Activated T-cell treated with anti-CD3 and anti-CD28 coated beads, Interleukin-2, amount 50 U/mL, for 4 hours (primary cell): ENCODE measurements around the gene MAML2. TPM values are rescaled to one million over a fixed set of nuclear protein-coding genes. Genes with fewer than 3 reads are reported as not detected.

Experiments used
- ATAC-seq, 2 donors: fragments of 200-7000 bp; cut with Tn5 transposase; one replicate each; pipeline ENCODE4 v1.10.0; 2021
- DNase-seq: peaks from one replicate; pipeline ENCODE4 v3.0.0-alpha.2; 2020
- H3K27me3 Mint-ChIP-seq: one replicate; pipeline ENCODE4 v1.8.0; 2021; ENCODE audit warnings: low read depth, mixed read lengths
- H3K36me3 Mint-ChIP-seq: one replicate; pipeline ENCODE4 v1.8.0; 2022; ENCODE audit warnings: mixed read lengths; ENCODE audit not compliant: insufficient read depth
- H3K4me1 Mint-ChIP-seq: one replicate; pipeline ENCODE4 v1.8.0; 2021; ENCODE audit warnings: low read depth, mixed read lengths
- H3K4me3 Mint-ChIP-seq: one replicate; pipeline ENCODE4 v1.8.0; 2021; ENCODE audit warnings: mild to moderate bottlenecking, moderate library complexity, mixed read lengths
- H3K9me3 Mint-ChIP-seq: one replicate; pipeline ENCODE4 v1.8.0; 2021; ENCODE audit warnings: mixed read lengths
- total RNA-seq, 3 donors: library from RNA; stranded (reverse); gene quantifications; one replicate each; pipeline ENCODE4 v1.2.1, GENCODE V29; 2021

The MAML2 gene
- total RNA-seq, 3 donors from 2014 or later: 27.3 to 29.8 (median 29.2) TPM

GRCh38 chr11:96137373-96137772 lies 205.6 kb downstream of the MAML2 start:
- no peaks in the 10 kb centered on the region for H3K27me3 Mint-ChIP-seq
- peaks cover 19% of the 10 kb centered on the region for H3K36me3 Mint-ChIP-seq
- H3K4me1 Mint-ChIP-seq: peaks cover 69% of the 10 kb centered on the region
- DNase-seq (no peak), ATAC-seq (no peak)
- no peaks in the 10 kb centered on the region for H3K9me3 Mint-ChIP-seq
- no peak overlapping the region for H3K4me3 Mint-ChIP-seq

GRCh38 chr11:96136613-96137298 lies 206.2 kb downstream of the MAML2 start:
- Mint-ChIP-seq H3K4me3 (peak overlapping the region; percentile 29), H3K36me3 (peaks cover 23% of the 10 kb centered on the region), H3K9me3 (no peaks in the 10 kb centered on the region), H3K4me1 (peaks cover 71% of the 10 kb centered on the region), H3K27me3 (no peaks in the 10 kb centered on the region)
- ATAC-seq (no peak), DNase-seq (no peak)

- ATAC-seq (no peak), DNase-seq (no peak)
- Mint-ChIP-seq H3K27me3 (no peaks in the 10 kb centered on the region), H3K36me3 (peaks cover 28% of the 10 kb centered on the region), H3K4me1 (peaks cover 61% of the 10 kb centered on the region), H3K4me3 (no peak overlapping the region), H3K9me3 (no peaks in the 10 kb centered on the region)
Observed at GRCh38 chr11:96134602-96135001, 208.4 kb downstream of the MAML2 start.

GRCh38 chr11:96132437-96132836 lies 210.6 kb downstream of the MAML2 start:
- Mint-ChIP-seq H3K27me3 (no peaks in the 10 kb centered on the region), H3K4me1 (peaks cover 58% of the 10 kb centered on the region)

GRCh38 chr11:96130061-96130620 lies 212.9 kb downstream of the MAML2 start:
- no peaks in the 10 kb centered on the region for H3K27me3 Mint-ChIP-seq
- DNase-seq (no peak), ATAC-seq (peak; percentile 61 to 65)
- no peak overlapping the region for H3K4me3 Mint-ChIP-seq
- peaks cover 38% of the 10 kb centered on the region for H3K36me3 Mint-ChIP-seq
- H3K4me1 Mint-ChIP-seq: peaks cover 56% of the 10 kb centered on the region
- no peaks in the 10 kb centered on the region for H3K9me3 Mint-ChIP-seq

More at GRCh38 chr11:96132437-96132836, 210.6 kb downstream of the MAML2 start:
- Mint-ChIP-seq H3K36me3 (peaks cover 26% of the 10 kb centered on the region), H3K9me3 (no peaks in the 10 kb centered on the region), H3K4me3 (no peak overlapping the region)
- DNase-seq (no peak), ATAC-seq (peak in 1 of 2 donors; percentile 12)

- Mint-ChIP-seq H3K36me3 (peaks cover 36% of the 10 kb centered on the region), H3K4me3 (no peak overlapping the region), H3K4me1 (peaks cover 62% of the 10 kb centered on the region), H3K27me3 (no peaks in the 10 kb centered on the region), H3K9me3 (no peaks in the 10 kb centered on the region)
- ATAC-seq: no peak
- DNase-seq: no peak
Observed at GRCh38 chr11:96127596-96127959, 215.4 kb downstream of the MAML2 start.

- Mint-ChIP-seq H3K9me3 (no peaks in the 10 kb centered on the region), H3K27me3 (no peaks in the 10 kb centered on the region), H3K36me3 (peaks cover 32% of the 10 kb centered on the region), H3K4me3 (no peak overlapping the region), H3K4me1 (peaks cover 59% of the 10 kb centered on the region)
- ATAC-seq (peak in 1 of 2 donors; percentile 20), DNase-seq (no peak)
Observed at GRCh38 chr11:96126917-96127595, 215.9 kb downstream of the MAML2 start.

GRCh38 chr11:96125400-96125799 lies 217.6 kb downstream of the MAML2 start:
- H3K4me3 Mint-ChIP-seq: no peak overlapping the region
- ATAC-seq: no peak
- no peak for DNase-seq
- no peaks in the 10 kb centered on the region for H3K9me3 Mint-ChIP-seq
- peaks cover 29% of the 10 kb centered on the region for H3K36me3 Mint-ChIP-seq
- peaks cover 55% of the 10 kb centered on the region for H3K4me1 Mint-ChIP-seq
- H3K27me3 Mint-ChIP-seq: no peaks in the 10 kb centered on the region

- H3K4me3 Mint-ChIP-seq: no peak overlapping the region
- DNase-seq (no peak), ATAC-seq (no peak)
- H3K36me3 Mint-ChIP-seq: peaks cover 22% of the 10 kb centered on the region
- peaks cover 47% of the 10 kb centered on the region for H3K4me1 Mint-ChIP-seq
- no peaks in the 10 kb centered on the region for H3K9me3 Mint-ChIP-seq
- H3K27me3 Mint-ChIP-seq: no peaks in the 10 kb centered on the region
Observed at GRCh38 chr11:96124155-96124554, 218.8 kb downstream of the MAML2 start.

- H3K9me3 Mint-ChIP-seq: no peaks in the 10 kb centered on the region
Observed at GRCh38 chr11:96123301-96123700, 219.7 kb downstream of the MAML2 start.

GRCh38 chr11:96122601-96123074 lies 220.4 kb downstream of the MAML2 start:
- Mint-ChIP-seq H3K27me3 (no peaks in the 10 kb centered on the region), H3K4me3 (no peak overlapping the region), H3K4me1 (peaks cover 47% of the 10 kb centered on the region), H3K36me3 (peaks cover 27% of the 10 kb centered on the region), H3K9me3 (no peaks in the 10 kb centered on the region)
- DNase-seq (no peak), ATAC-seq (peak in 1 of 2 donors; percentile 31)

More at GRCh38 chr11:96123301-96123700, 219.7 kb downstream of the MAML2 start:
- peaks cover 24% of the 10 kb centered on the region for H3K36me3 Mint-ChIP-seq
- no peaks in the 10 kb centered on the region for H3K27me3 Mint-ChIP-seq
- H3K4me1 Mint-ChIP-seq: peaks cover 47% of the 10 kb centered on the region
- ATAC-seq: peak in 1 of 2 donors; percentile 46
- H3K4me3 Mint-ChIP-seq: no peak overlapping the region
- DNase-seq: no peak

GRCh38 chr11:96119211-96119610 lies 223.8 kb downstream of the MAML2 start:
- H3K4me1 Mint-ChIP-seq: peaks cover 39% of the 10 kb centered on the region
- DNase-seq: no peak

GRCh38 chr11:96116376-96116775 lies 226.6 kb downstream of the MAML2 start:
- no peak for DNase-seq
- peaks cover 40% of the 10 kb centered on the region for H3K36me3 Mint-ChIP-seq
- peaks cover 49% of the 10 kb centered on the region for H3K4me1 Mint-ChIP-seq
- H3K9me3 Mint-ChIP-seq: no peaks in the 10 kb centered on the region
- no peak overlapping the region for H3K4me3 Mint-ChIP-seq
- ATAC-seq: no peak
- no peaks in the 10 kb centered on the region for H3K27me3 Mint-ChIP-seq

More at GRCh38 chr11:96119211-96119610, 223.8 kb downstream of the MAML2 start:
- Mint-ChIP-seq H3K9me3 (no peaks in the 10 kb centered on the region), H3K36me3 (peaks cover 38% of the 10 kb centered on the region), H3K27me3 (no peaks in the 10 kb centered on the region), H3K4me3 (no peak overlapping the region)
- no peak for ATAC-seq

- Mint-ChIP-seq H3K27me3 (no peaks in the 10 kb centered on the region), H3K4me1 (peaks cover 54% of the 10 kb centered on the region), H3K36me3 (peaks cover 48% of the 10 kb centered on the region), H3K4me3 (no peak overlapping the region), H3K9me3 (no peaks in the 10 kb centered on the region)
- ATAC-seq (peak in 1 of 2 donors; percentile 17), DNase-seq (no peak)
Observed at GRCh38 chr11:96114178-96115064, 228.6 kb downstream of the MAML2 start.
